Mesodermal cell (in vitro differentiated cells): ENCODE results near the gene LILRB4.
"Not testable (repeated sequence)": the region's sequence is repeated elsewhere in the genome, so short reads cannot be mapped to it uniquely, and the experiment has no call there.

Experiments used
- H3K27ac ChIP-seq: 2 replicates; pipeline ENCODE4 v1.7.0; 2013; ENCODE audit warnings: mild to moderate bottlenecking, low read depth, low read length, moderate library complexity; ENCODE audit not compliant: severe bottlenecking
- H3K36me3 ChIP-seq: 2 replicates; pipeline ENCODE4 v1.7.1; 2013; ENCODE audit warnings: mild to moderate bottlenecking, low read length, moderate library complexity; ENCODE audit not compliant: control insufficient read depth, insufficient read depth
- H3K4me1 ChIP-seq: one replicate; pipeline ENCODE4 v1.7.1; 2013; ENCODE audit warnings: mild to moderate bottlenecking, low read length; ENCODE audit not compliant: insufficient read depth, control insufficient read depth, poor library complexity, severe bottlenecking
- H3K4me3 ChIP-seq: 2 replicates; pipeline ENCODE4 v1.7.0; 2013; ENCODE audit warnings: low read length, control low read depth, mild to moderate bottlenecking; ENCODE audit not compliant: insufficient read depth, poor library complexity, severe bottlenecking; ENCODE audit errors: extremely low read depth
- H3K9me3 ChIP-seq: 2 replicates; pipeline ENCODE4 v1.7.1; 2013; ENCODE audit warnings: mild to moderate bottlenecking, low read length, moderate library complexity; ENCODE audit not compliant: control insufficient read depth
- WGBS, 2 experiments: methylation state at CpG; one replicate each; pipeline ENCODE4 v1.1.5; 2013; ENCODE audit warnings: missing lambda C conversion rate in 2 of 2; ENCODE audit not compliant: insufficient coverage in 2 of 2; 5-methylcytosine and 5-hydroxymethylcytosine counted together

The LILRB4 gene

GRCh38 chr19:54670576-54671357, 8.0 kb downstream of the LILRB4 start:
- WGBS, 2 experiments = 35 to 41% methylated on average over 2 to 3 of the region's 3 CpGs
- no peak overlapping the region for H3K4me3 ChIP-seq
- no peaks in the 10 kb centered on the region for H3K36me3 ChIP-seq
- H3K27ac ChIP-seq = no peak overlapping the region
- no peaks in the 10 kb centered on the region for H3K4me1 ChIP-seq
- peaks cover 46% of the 10 kb centered on the region for H3K9me3 ChIP-seq

- Histone ChIP-seq H3K4me1 (no peaks in the 10 kb centered on the region), H3K36me3 (no peaks in the 10 kb centered on the region), H3K4me3 (no peak overlapping the region), H3K27ac (no peak overlapping the region), H3K9me3 (peaks cover 33% of the 10 kb centered on the region)
- WGBS, 2 experiments = 80% methylated on average over 1 of the region's 1 CpG
Observed at GRCh38 chr19:54673222-54673621, 10.4 kb downstream of the LILRB4 start.

- H3K4me1 ChIP-seq = no peaks in the 10 kb centered on the region
- no peak overlapping the region for H3K27ac ChIP-seq
- no peaks in the 10 kb centered on the region for H3K36me3 ChIP-seq
- H3K9me3 ChIP-seq = peaks cover 28% of the 10 kb centered on the region
- no peak overlapping the region for H3K4me3 ChIP-seq
- 50% methylated on average over 2 of the region's 2 CpGs; no CpG with 5 or more reads in 1 of the 2 experiments for WGBS, 2 experiments
Observed at GRCh38 chr19:54674021-54674617, 11.3 kb downstream of the LILRB4 start.

- 12 to 53% methylated on average over 4 to 5 of the region's 10 CpGs for WGBS, 2 experiments
- not testable (repeated sequence) for H3K27ac ChIP-seq, H3K4me3 ChIP-seq, H3K36me3 ChIP-seq, H3K4me1 ChIP-seq
- peaks cover 13% of the 10 kb centered on the region for H3K9me3 ChIP-seq
Observed at GRCh38 chr19:54676210-54676834, 13.5 kb downstream of the LILRB4 start.

GRCh38 chr19:54677217-54677616, 14.4 kb downstream of the LILRB4 start:
- WGBS, 2 experiments = 84% methylated on average over 2 of the region's 4 CpGs
- Histone ChIP-seq H3K9me3 (peaks cover 12% of the 10 kb centered on the region), H3K4me3 (no peak overlapping the region)

GRCh38 chr19:54681596-54681995, 18.8 kb downstream of the LILRB4 start:
- not testable (repeated sequence) for H3K4me3 ChIP-seq, H3K36me3 ChIP-seq, H3K4me1 ChIP-seq, H3K27ac ChIP-seq
- H3K9me3 ChIP-seq = peaks cover 29% of the 10 kb centered on the region
- WGBS, 2 experiments = 64% methylated on average over 6 of the region's 12 CpGs; no CpG with 5 or more reads in 1 of the 2 experiments

More at GRCh38 chr19:54677217-54677616, 14.4 kb downstream of the LILRB4 start:
- Histone ChIP-seq H3K4me1 (no peaks in the 10 kb centered on the region), H3K27ac (no peak overlapping the region), H3K36me3 (no peaks in the 10 kb centered on the region)

- Histone ChIP-seq H3K4me3 (no peak overlapping the region), H3K36me3 (no peaks in the 10 kb centered on the region), H3K4me1 (no peaks in the 10 kb centered on the region), H3K27ac (no peak overlapping the region), H3K9me3 (peaks cover 33% of the 10 kb centered on the region)
- WGBS, 2 experiments = 69 to 92% methylated on average over 2 of the region's 7 CpGs
Observed at GRCh38 chr19:54682306-54682856, 19.6 kb downstream of the LILRB4 start.

- Histone ChIP-seq H3K4me3 (no peak overlapping the region), H3K4me1 (no peaks in the 10 kb centered on the region), H3K36me3 (no peaks in the 10 kb centered on the region), H3K9me3 (peaks cover 45% of the 10 kb centered on the region), H3K27ac (no peak overlapping the region)
- 33 to 38% methylated on average over 2 of the region's 3 CpGs for WGBS, 2 experiments
Observed at GRCh38 chr19:54684527-54684926, 21.7 kb downstream of the LILRB4 start.

- Histone ChIP-seq H3K27ac (no peak overlapping the region), H3K36me3 (no peaks in the 10 kb centered on the region), H3K9me3 (peaks cover 55% of the 10 kb centered on the region), H3K4me1 (no peaks in the 10 kb centered on the region), H3K4me3 (no peak overlapping the region)
- WGBS, 2 experiments = 51 to 56% methylated on average over 6 to 7 of the region's 9 CpGs
Observed at GRCh38 chr19:54691582-54692297, 29.0 kb downstream of the LILRB4 start.

- H3K9me3 ChIP-seq = peaks cover 54% of the 10 kb centered on the region
- H3K27ac ChIP-seq = no peak overlapping the region
- H3K4me3 ChIP-seq = no peak overlapping the region
- H3K4me1 ChIP-seq = no peaks in the 10 kb centered on the region
- WGBS, 2 experiments = 43% methylated on average over 4 of the region's 4 CpGs
- no peaks in the 10 kb centered on the region for H3K36me3 ChIP-seq
Observed at GRCh38 chr19:54692298-54692615, 29.5 kb downstream of the LILRB4 start.
